ENCODE data around the gene EXOSC9. TPM values are rescaled to one million over a fixed set of nuclear protein-coding genes. Genes with fewer than 3 reads are reported as not detected.
A peak's percentile ranks its signal among the peaks of the same experiment; 100 is the strongest.

EXOSC9 gene
- total and polyA plus RNA-seq, 4 donors, result 9.1 to 17.7 (median 16.8) TPM

GRCh38 chr4:121784975-121785374 lies 16.1 kb upstream of the EXOSC9 start:
- intact Hi-C loops (cut with DNase I), result no loop called here
- Histone ChIP-seq H3K4me1 (ENCODE audit: control insufficient read depth in 1 of 2, insufficient read depth in 2 of 2, low read length in 2 of 2) (no peaks in the 10 kb centered on the region), H3K36me3 (ENCODE audit: control insufficient read depth in 1 of 2, insufficient read depth in 2 of 2, low read length in 1 of 2) (no peaks in the 10 kb centered on the region), H3K27me3 (ENCODE audit: control insufficient read depth in 1 of 2, insufficient read depth in 2 of 2, low read length in 1 of 2) (peaks cover 0 to 1% of the 10 kb centered on the region in 2 donors), H3K4me3 (ENCODE audit: low read length in 2 of 2) (no peak overlapping the region), H3K9me3 (ENCODE audit: control insufficient read depth, low read length) (peaks cover 2% of the 10 kb centered on the region), H3K27ac (ENCODE audit: low read depth in 1 of 2, low read length in 2 of 2) (no peak overlapping the region)
- DNase-seq (peak in 1 of 2 donors; percentile 45), ATAC-seq (ENCODE audit: low FRiP score) (no peak)
- WGBS, 2 donors, result 5 to 8% methylated on average over 2 of the region's 2 CpGs

- 20 to 24% methylated on average over 4 of the region's 4 CpGs for WGBS, 2 donors
- Histone ChIP-seq H3K4me3 (ENCODE audit: low read length in 2 of 2) (no peak overlapping the region), H3K9me3 (ENCODE audit: control insufficient read depth, low read length) (peaks cover 2% of the 10 kb centered on the region), H3K4me1 (ENCODE audit: control insufficient read depth in 1 of 2, insufficient read depth in 2 of 2, low read length in 2 of 2) (no peaks in the 10 kb centered on the region), H3K27ac (ENCODE audit: low read depth in 1 of 2, low read length in 2 of 2) (no peak overlapping the region), H3K36me3 (ENCODE audit: control insufficient read depth in 1 of 2, insufficient read depth in 2 of 2, low read length in 1 of 2) (no peaks in the 10 kb centered on the region), H3K27me3 (ENCODE audit: control insufficient read depth in 1 of 2, insufficient read depth in 2 of 2, low read length in 1 of 2) (no peaks in the 10 kb centered on the region)
- DNase-seq, result no peak
- ATAC-seq (ENCODE audit: low FRiP score), result no peak
- intact Hi-C loops (cut with DNase I), result no loop called here
Observed at GRCh38 chr4:121785479-121785878, 15.6 kb upstream of the EXOSC9 start.

- 69 to 85% methylated on average over 2 of the region's 2 CpGs for WGBS, 2 donors
- DNase-seq, result no peak
- Histone ChIP-seq H3K9me3 (ENCODE audit: control insufficient read depth, low read length) (peaks cover 2% of the 10 kb centered on the region), H3K4me1 (ENCODE audit: control insufficient read depth in 1 of 2, insufficient read depth in 2 of 2, low read length in 2 of 2) (no peaks in the 10 kb centered on the region), H3K27ac (ENCODE audit: low read depth in 1 of 2, low read length in 2 of 2) (no peak overlapping the region), H3K27me3 (ENCODE audit: control insufficient read depth in 1 of 2, insufficient read depth in 2 of 2, low read length in 1 of 2) (no peaks in the 10 kb centered on the region), H3K36me3 (ENCODE audit: control insufficient read depth in 1 of 2, insufficient read depth in 2 of 2, low read length in 1 of 2) (no peaks in the 10 kb centered on the region), H3K4me3 (ENCODE audit: low read length in 2 of 2) (no peak overlapping the region)
- no peak for ATAC-seq (ENCODE audit: low FRiP score)
- intact Hi-C loops (cut with DNase I), result no loop called here
Observed at GRCh38 chr4:121786221-121786620, 14.9 kb upstream of the EXOSC9 start.

- H3K27me3 ChIP-seq (ENCODE audit: control insufficient read depth in 1 of 2, insufficient read depth in 2 of 2, low read length in 1 of 2), result no peaks in the 10 kb centered on the region
- no peak overlapping the region for H3K27ac ChIP-seq (ENCODE audit: low read depth in 1 of 2, low read length in 2 of 2)
- DNase-seq (no peak), ATAC-seq (ENCODE audit: low FRiP score) (no peak)
- intact Hi-C loops (cut with DNase I), result no loop called here
- WGBS, 2 donors, result 88 to 90% methylated on average over 2 of the region's 2 CpGs
- H3K9me3 ChIP-seq (ENCODE audit: control insufficient read depth, low read length), result peaks cover 2% of the 10 kb centered on the region
- H3K4me1 ChIP-seq (ENCODE audit: control insufficient read depth in 1 of 2, insufficient read depth in 2 of 2, low read length in 2 of 2), result no peaks in the 10 kb centered on the region
- no peaks in the 10 kb centered on the region for H3K36me3 ChIP-seq (ENCODE audit: control insufficient read depth in 1 of 2, insufficient read depth in 2 of 2, low read length in 1 of 2)
- H3K4me3 ChIP-seq (ENCODE audit: low read length in 2 of 2), result no peak overlapping the region
Observed at GRCh38 chr4:121788896-121789295, 12.2 kb upstream of the EXOSC9 start.

- no peaks in the 10 kb centered on the region for H3K4me1 ChIP-seq (ENCODE audit: control insufficient read depth in 1 of 2, insufficient read depth in 2 of 2, low read length in 2 of 2)
- no peak overlapping the region for H3K4me3 ChIP-seq (ENCODE audit: low read length in 2 of 2)
- ATAC-seq (ENCODE audit: low FRiP score) (no peak), DNase-seq (no peak)
- H3K27ac ChIP-seq (ENCODE audit: low read depth in 1 of 2, low read length in 2 of 2), result no peak overlapping the region
- H3K36me3 ChIP-seq (ENCODE audit: control insufficient read depth in 1 of 2, insufficient read depth in 2 of 2, low read length in 1 of 2), result no peaks in the 10 kb centered on the region
- intact Hi-C loops (cut with DNase I), result no loop called here
- WGBS, 2 donors, result 63 to 71% methylated on average over 1 of the region's 1 CpG
- no peaks in the 10 kb centered on the region for H3K27me3 ChIP-seq (ENCODE audit: control insufficient read depth in 1 of 2, insufficient read depth in 2 of 2, low read length in 1 of 2)
- H3K9me3 ChIP-seq (ENCODE audit: control insufficient read depth, low read length), result no peaks in the 10 kb centered on the region
Observed at GRCh38 chr4:121789455-121789854, 11.7 kb upstream of the EXOSC9 start.

GRCh38 chr4:121789960-121790829 lies 10.9 kb upstream of the EXOSC9 start:
- 34 to 38% methylated on average over 3 of the region's 3 CpGs for WGBS, 2 donors
- ATAC-seq (ENCODE audit: low FRiP score), result no peak
- no peaks in the 10 kb centered on the region for H3K27me3 ChIP-seq (ENCODE audit: control insufficient read depth in 1 of 2, insufficient read depth in 2 of 2, low read length in 1 of 2)
- no peaks in the 10 kb centered on the region for H3K9me3 ChIP-seq (ENCODE audit: control insufficient read depth, low read length)
- H3K36me3 ChIP-seq (ENCODE audit: control insufficient read depth in 1 of 2, insufficient read depth in 2 of 2, low read length in 1 of 2), result no peaks in the 10 kb centered on the region
- DNase-seq, result no peak
- H3K27ac ChIP-seq (ENCODE audit: low read depth in 1 of 2, low read length in 2 of 2), result no peak overlapping the region
- intact Hi-C loops (cut with DNase I), result no loop called here
- no peak overlapping the region for H3K4me3 ChIP-seq (ENCODE audit: low read length in 2 of 2)
- no peaks in the 10 kb centered on the region for H3K4me1 ChIP-seq (ENCODE audit: control insufficient read depth in 1 of 2, insufficient read depth in 2 of 2, low read length in 2 of 2)

- Histone ChIP-seq H3K4me3 (ENCODE audit: low read length in 2 of 2) (no peak overlapping the region), H3K9me3 (ENCODE audit: control insufficient read depth, low read length) (no peaks in the 10 kb centered on the region), H3K36me3 (ENCODE audit: control insufficient read depth in 1 of 2, insufficient read depth in 2 of 2, low read length in 1 of 2) (no peaks in the 10 kb centered on the region), H3K4me1 (ENCODE audit: control insufficient read depth in 1 of 2, insufficient read depth in 2 of 2, low read length in 2 of 2) (no peaks in the 10 kb centered on the region), H3K27me3 (ENCODE audit: control insufficient read depth in 1 of 2, insufficient read depth in 2 of 2, low read length in 1 of 2) (no peaks in the 10 kb centered on the region), H3K27ac (ENCODE audit: low read depth in 1 of 2, low read length in 2 of 2) (no peak overlapping the region)
- no peak for ATAC-seq (ENCODE audit: low FRiP score)
- intact Hi-C loops (cut with DNase I), result no loop called here
- DNase-seq, result no peak
Observed at GRCh38 chr4:121790976-121791375, 10.1 kb upstream of the EXOSC9 start.

- intact Hi-C loops (cut with DNase I), result no loop called here
- Histone ChIP-seq H3K36me3 (ENCODE audit: control insufficient read depth in 1 of 2, insufficient read depth in 2 of 2, low read length in 1 of 2) (no peaks in the 10 kb centered on the region), H3K4me3 (ENCODE audit: low read length in 2 of 2) (no peak overlapping the region), H3K9me3 (ENCODE audit: control insufficient read depth, low read length) (no peaks in the 10 kb centered on the region), H3K4me1 (ENCODE audit: control insufficient read depth in 1 of 2, insufficient read depth in 2 of 2, low read length in 2 of 2) (no peaks in the 10 kb centered on the region), H3K27ac (ENCODE audit: low read depth in 1 of 2, low read length in 2 of 2) (no peak overlapping the region), H3K27me3 (ENCODE audit: control insufficient read depth in 1 of 2, insufficient read depth in 2 of 2, low read length in 1 of 2) (no peaks in the 10 kb centered on the region)
- ATAC-seq (ENCODE audit: low FRiP score) (no peak), DNase-seq (no peak)
- 88 to 90% methylated on average over 5 of the region's 5 CpGs for WGBS, 2 donors
Observed at GRCh38 chr4:121791481-121791880, 9.6 kb upstream of the EXOSC9 start.

- WGBS, 2 donors, result 92 to 93% methylated on average over 2 of the region's 2 CpGs
- no peak overlapping the region for H3K27ac ChIP-seq (ENCODE audit: low read depth in 1 of 2, low read length in 2 of 2)
- no peaks in the 10 kb centered on the region for H3K27me3 ChIP-seq (ENCODE audit: control insufficient read depth in 1 of 2, insufficient read depth in 2 of 2, low read length in 1 of 2)
- no peaks in the 10 kb centered on the region for H3K36me3 ChIP-seq (ENCODE audit: control insufficient read depth in 1 of 2, insufficient read depth in 2 of 2, low read length in 1 of 2)
- DNase-seq, result no peak
- intact Hi-C loops (cut with DNase I), result no loop called here
- H3K4me1 ChIP-seq (ENCODE audit: control insufficient read depth in 1 of 2, insufficient read depth in 2 of 2, low read length in 2 of 2), result no peaks in the 10 kb centered on the region
- no peak for ATAC-seq (ENCODE audit: low FRiP score)
- H3K4me3 ChIP-seq (ENCODE audit: low read length in 2 of 2), result no peak overlapping the region
- H3K9me3 ChIP-seq (ENCODE audit: control insufficient read depth, low read length), result no peaks in the 10 kb centered on the region
Observed at GRCh38 chr4:121792966-121793365, 8.2 kb upstream of the EXOSC9 start.

Measured in aorta (tissue), 5 donors.